ENCODE data around the gene IL1R1.
"Not testable (repeated sequence)": the region's sequence is repeated elsewhere in the genome, so short reads cannot be mapped to it uniquely, and the experiment has no call there.

The IL1R1 gene

GRCh38 chr2:102141970-102142828 is at the start of gene IL1R1:
TSS of gene IL1R1 (plus strand) at chr2:102142746. CDS start at chr2:102157725, 14,979 bp downstream.
- DNase-seq, result no peak

GRCh38 chr2:102093662-102094061 is 48.9 kb upstream of the IL1R1 start:
- DNase-seq, result no peak

GRCh38 chr2:102094917-102095316 is 47.6 kb upstream of the IL1R1 start:
- DNase-seq, result no peak

GRCh38 chr2:102096103-102096502 is 46.4 kb upstream of the IL1R1 start:
- DNase-seq, result no peak

GRCh38 chr2:102098756-102099155 is 43.8 kb upstream of the IL1R1 start:
- DNase-seq, result no peak

GRCh38 chr2:102099536-102100298 is 42.8 kb upstream of the IL1R1 start:
- DNase-seq, result no peak

GRCh38 chr2:102100371-102101096 is 42.0 kb upstream of the IL1R1 start:
- DNase-seq, result no peak

GRCh38 chr2:102101097-102101848 is 41.3 kb upstream of the IL1R1 start:
- DNase-seq, result no peak

- no peak for DNase-seq
These were observed 40.5 kb upstream of the IL1R1 start for GRCh38 chr2:102101849-102102635.

GRCh38 chr2:102102636-102102948 is 40.0 kb upstream of the IL1R1 start:
- not testable (repeated sequence) for DNase-seq

- DNase-seq, result no peak
These were observed 39.3 kb upstream of the IL1R1 start for GRCh38 chr2:102103284-102103683.

- peak; percentile 23 for DNase-seq
These were observed 38.3 kb upstream of the IL1R1 start for GRCh38 chr2:102103992-102104871.

- DNase-seq, result no peak
These were observed 36.4 kb upstream of the IL1R1 start for GRCh38 chr2:102106133-102106556.

GRCh38 chr2:102106813-102107740 is 35.5 kb upstream of the IL1R1 start:
- DNase-seq, result not testable (repeated sequence)

- DNase-seq, result no peak
These were observed 34.8 kb upstream of the IL1R1 start for GRCh38 chr2:102107741-102108070.

GRCh38 chr2:102109016-102109415 is 33.5 kb upstream of the IL1R1 start:
- no peak for DNase-seq

GRCh38 chr2:102110171-102110570 is 32.4 kb upstream of the IL1R1 start:
- no peak for DNase-seq

- no peak for DNase-seq
These were observed 31.8 kb upstream of the IL1R1 start for GRCh38 chr2:102110596-102111334.

GRCh38 chr2:102111823-102112222 is 30.7 kb upstream of the IL1R1 start:
- no peak for DNase-seq
